Activated T-cell treated with anti-CD3 and anti-CD28 coated beads, Interleukin-2, amount 50 U/mL, for 24 hours (primary cell): ENCODE data around the gene FAM120B.

Experiments
- DNase-seq: peaks from one replicate; pipeline ENCODE4 v3.0.0-alpha.2; 2020
- H3K27ac Mint-ChIP-seq: 2 replicates; pipeline ENCODE4 v1.8.0; 2020; ENCODE audit warnings: mild to moderate bottlenecking, mixed read lengths
- H3K27me3 Mint-ChIP-seq: 2 replicates; pipeline ENCODE4 v1.8.0; 2020; ENCODE audit warnings: mixed read lengths
- H3K36me3 Mint-ChIP-seq: 2 replicates; pipeline ENCODE4 v1.8.0; 2020; ENCODE audit warnings: low read depth, mixed read lengths
- H3K4me1 Mint-ChIP-seq: 2 replicates; pipeline ENCODE4 v1.8.0; 2020; ENCODE audit warnings: low read depth, mixed read lengths
- H3K4me3 Mint-ChIP-seq: 2 replicates; pipeline ENCODE4 v1.8.0; 2020; ENCODE audit warnings: mild to moderate bottlenecking, moderate library complexity, mixed read lengths
- H3K9me3 Mint-ChIP-seq: 2 replicates; pipeline ENCODE4 v1.8.0; 2020; ENCODE audit warnings: mixed read lengths

The FAM120B gene

DNA sequence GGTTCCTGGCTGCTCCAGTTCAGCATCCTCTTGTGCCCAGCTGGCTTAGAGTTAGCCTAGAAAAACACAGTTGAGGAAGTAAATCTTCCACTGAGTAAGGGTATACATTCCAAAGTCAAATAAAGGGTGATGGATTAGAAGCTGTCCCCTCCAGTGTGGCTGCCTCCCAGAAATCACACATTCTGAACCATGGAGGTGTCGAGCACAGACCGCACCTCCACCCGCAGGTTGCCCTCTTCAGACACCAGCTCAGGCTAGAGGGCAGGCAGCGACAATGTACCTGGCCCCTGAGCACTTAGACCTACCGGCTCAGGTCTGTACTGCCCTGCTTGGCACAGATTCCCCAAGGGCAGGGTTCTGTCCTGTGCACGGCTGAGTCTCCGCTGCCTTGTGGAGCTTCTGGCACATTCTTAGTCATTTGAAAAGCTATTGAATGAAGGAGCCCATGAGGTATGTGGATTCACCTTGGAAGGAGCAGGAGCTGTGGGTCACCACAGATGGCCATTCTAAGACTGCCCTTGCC, 118.1 kb downstream of the FAM120B start:
- Mint-ChIP-seq H3K4me1 (no peaks in the 10 kb centered on the region), H3K36me3 (no peaks in the 10 kb centered on the region), H3K27me3 (peaks cover 38% of the 10 kb centered on the region)

GRCh38 chr6:170429450-170429849, 122.9 kb downstream of the FAM120B start:
- Mint-ChIP-seq H3K27me3 (peaks cover 31% of the 10 kb centered on the region), H3K9me3 (no peaks in the 10 kb centered on the region), H3K4me3 (no peak overlapping the region), H3K36me3 (no peaks in the 10 kb centered on the region), H3K4me1 (no peaks in the 10 kb centered on the region), H3K27ac (no peak overlapping the region)
- no peak for DNase-seq

More for the DNA sequence above, 118.1 kb downstream of the FAM120B start:
- no peak for DNase-seq
- Mint-ChIP-seq H3K27ac (no peak overlapping the region), H3K4me3 (no peak overlapping the region), H3K9me3 (no peaks in the 10 kb centered on the region)

DNA sequence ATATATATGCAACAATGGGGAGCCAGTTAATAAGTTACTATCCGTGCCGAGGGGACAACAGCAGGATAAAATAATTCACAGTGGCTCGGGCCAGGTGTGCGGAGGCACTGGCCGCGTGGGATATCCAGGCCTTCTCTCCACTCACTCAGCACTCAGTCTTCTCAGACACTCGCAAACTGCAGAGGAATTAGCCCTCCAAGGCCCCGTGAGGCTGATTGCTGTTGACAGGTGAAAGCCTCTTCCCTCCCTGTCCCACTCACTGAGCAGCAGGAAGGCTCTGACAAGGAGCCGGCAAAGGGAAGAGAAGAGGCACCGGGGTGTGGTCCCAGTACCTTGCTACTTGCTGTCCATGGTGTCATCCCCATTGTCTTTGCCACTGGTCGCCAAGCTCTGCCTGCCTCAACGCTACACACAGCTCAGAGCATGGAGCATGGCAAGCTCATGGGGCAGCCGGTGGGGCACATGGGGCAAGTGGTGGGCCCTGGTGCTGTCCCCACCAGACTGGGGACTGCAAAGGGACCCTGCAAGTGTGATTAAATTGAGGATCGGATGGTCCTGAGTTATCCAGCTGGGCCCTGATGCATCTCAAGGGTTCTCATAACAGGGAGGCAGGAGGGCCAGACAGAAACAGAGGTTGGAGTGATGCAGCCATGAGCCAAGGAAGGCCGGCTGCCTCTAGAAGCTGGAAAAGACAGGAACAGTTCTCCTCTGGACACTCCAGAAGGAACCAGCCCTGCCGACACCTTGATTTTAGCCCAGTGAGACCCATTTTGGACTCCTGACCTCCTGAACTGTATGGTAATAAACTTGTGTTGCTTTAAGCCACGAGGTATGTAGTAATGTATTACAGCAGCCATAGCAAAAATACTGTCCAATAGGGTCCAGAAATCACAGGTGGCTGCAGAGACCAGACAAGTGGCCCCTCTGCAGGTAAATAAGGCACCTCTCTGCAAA, 126.9 kb downstream of the FAM120B start:
- Mint-ChIP-seq H3K4me3 (no peak overlapping the region), H3K36me3 (no peaks in the 10 kb centered on the region), H3K27ac (no peak overlapping the region), H3K27me3 (peaks cover 26% of the 10 kb centered on the region), H3K4me1 (peaks cover 7% of the 10 kb centered on the region), H3K9me3 (no peaks in the 10 kb centered on the region)
- no peak for DNase-seq

DNA sequence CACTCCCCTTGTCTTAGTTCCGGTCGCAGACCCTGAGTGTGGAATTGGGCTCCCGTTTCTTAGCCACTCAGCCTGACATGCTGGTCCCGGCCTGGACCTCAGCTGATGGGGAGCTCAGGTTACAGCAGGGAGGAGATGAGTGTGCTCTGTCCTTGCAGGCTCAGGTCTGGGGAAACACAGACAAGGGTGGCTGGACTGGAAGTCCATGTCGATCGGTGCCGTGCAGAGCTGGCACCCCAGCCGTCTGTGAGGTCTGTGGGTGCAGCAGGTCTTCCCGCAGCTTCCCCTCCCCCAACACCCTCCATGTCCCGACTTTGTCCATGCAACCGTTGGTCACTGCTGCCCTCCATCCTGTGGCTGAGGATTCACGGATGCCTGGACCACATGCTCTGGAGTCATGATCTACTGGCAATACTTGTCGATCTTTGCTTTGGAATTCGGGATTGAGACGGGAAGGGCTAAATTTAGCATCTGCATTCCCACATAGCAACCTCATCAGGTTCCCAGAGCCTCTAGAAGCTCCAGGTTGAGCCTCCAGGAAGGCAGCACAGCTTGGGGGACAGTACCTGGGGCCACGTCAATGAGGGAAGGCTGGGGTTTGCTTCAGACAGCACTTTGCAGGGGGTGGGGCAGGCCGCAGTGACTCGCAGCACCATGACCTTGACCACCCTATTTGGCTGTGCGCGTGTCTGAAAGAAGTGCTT, 127.7 kb downstream of the FAM120B start:
- peaks cover 26% of the 10 kb centered on the region for H3K27me3 Mint-ChIP-seq
- no peaks in the 10 kb centered on the region for H3K9me3 Mint-ChIP-seq
- H3K4me3 Mint-ChIP-seq: no peak overlapping the region
- peaks cover 7% of the 10 kb centered on the region for H3K4me1 Mint-ChIP-seq
- no peak overlapping the region for H3K27ac Mint-ChIP-seq
- H3K36me3 Mint-ChIP-seq: no peaks in the 10 kb centered on the region
- no peak for DNase-seq

GRCh38 chr6:170434821-170435155, 128.2 kb downstream of the FAM120B start:
- H3K36me3 Mint-ChIP-seq: no peaks in the 10 kb centered on the region

GRCh38 chr6:170435766-170436165, 129.2 kb downstream of the FAM120B start:
- Mint-ChIP-seq H3K27me3 (peaks cover 24% of the 10 kb centered on the region), H3K36me3 (no peaks in the 10 kb centered on the region), H3K4me1 (peaks cover 7% of the 10 kb centered on the region), H3K27ac (no peak overlapping the region), H3K4me3 (no peak overlapping the region), H3K9me3 (no peaks in the 10 kb centered on the region)
- DNase-seq: no peak

More at GRCh38 chr6:170434821-170435155, 128.2 kb downstream of the FAM120B start:
- Mint-ChIP-seq H3K27me3 (peaks cover 24% of the 10 kb centered on the region), H3K9me3 (no peaks in the 10 kb centered on the region), H3K4me1 (peaks cover 7% of the 10 kb centered on the region), H3K4me3 (no peak overlapping the region), H3K27ac (no peak overlapping the region)
- DNase-seq: no peak

DNA sequence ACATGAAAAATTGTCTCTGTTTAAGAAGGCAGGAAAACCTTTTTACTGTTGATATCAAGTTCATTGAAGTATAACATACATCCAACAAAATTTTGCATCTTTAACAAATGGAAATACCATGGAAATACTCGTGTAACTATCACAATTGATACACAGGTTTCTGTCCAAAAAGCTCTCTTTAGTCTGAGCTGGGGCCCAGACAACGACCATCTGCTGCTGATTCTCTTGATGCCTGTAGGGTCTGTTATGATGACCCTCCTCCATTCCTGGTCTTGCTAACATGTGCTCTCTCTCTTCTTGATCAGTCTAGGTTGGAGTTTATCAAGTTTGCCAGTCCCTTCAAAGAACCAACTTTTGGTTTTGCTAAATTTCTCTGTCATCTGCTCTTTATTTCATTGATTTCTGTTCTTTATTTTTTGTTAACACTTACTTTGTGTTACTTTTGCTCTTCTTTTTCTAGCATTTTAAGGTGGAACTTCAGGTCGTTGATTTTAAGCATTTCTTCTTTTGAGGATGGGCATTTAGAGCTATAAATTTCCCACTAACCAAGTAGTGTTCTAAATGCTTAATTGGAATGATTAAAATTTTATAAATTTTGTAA, 129.8 kb downstream of the FAM120B start:
- no peaks in the 10 kb centered on the region for H3K36me3 Mint-ChIP-seq
- DNase-seq: no peak
- peaks cover 24% of the 10 kb centered on the region for H3K27me3 Mint-ChIP-seq
- H3K4me1 Mint-ChIP-seq: peaks cover 7% of the 10 kb centered on the region
- H3K27ac Mint-ChIP-seq: no peak overlapping the region
- no peak overlapping the region for H3K4me3 Mint-ChIP-seq
- no peaks in the 10 kb centered on the region for H3K9me3 Mint-ChIP-seq

GRCh38 chr6:170437719-170438401, 131.3 kb downstream of the FAM120B start:
- peaks cover 24% of the 10 kb centered on the region for H3K27me3 Mint-ChIP-seq
- H3K4me3 Mint-ChIP-seq: peak overlapping the region; percentile 52
- H3K36me3 Mint-ChIP-seq: no peaks in the 10 kb centered on the region
- H3K4me1 Mint-ChIP-seq: peaks cover 7% of the 10 kb centered on the region
- peak; percentile 24 for DNase-seq
- no peak overlapping the region for H3K27ac Mint-ChIP-seq
- no peaks in the 10 kb centered on the region for H3K9me3 Mint-ChIP-seq

GRCh38 chr6:170438402-170438753, 131.8 kb downstream of the FAM120B start:
- H3K4me1 Mint-ChIP-seq: peaks cover 7% of the 10 kb centered on the region
- no peaks in the 10 kb centered on the region for H3K9me3 Mint-ChIP-seq
- DNase-seq: peak; percentile 51
- H3K27ac Mint-ChIP-seq: no peak overlapping the region
- H3K36me3 Mint-ChIP-seq: no peaks in the 10 kb centered on the region
- peaks cover 24% of the 10 kb centered on the region for H3K27me3 Mint-ChIP-seq
- peak overlapping the region; percentile 52 for H3K4me3 Mint-ChIP-seq

DNA sequence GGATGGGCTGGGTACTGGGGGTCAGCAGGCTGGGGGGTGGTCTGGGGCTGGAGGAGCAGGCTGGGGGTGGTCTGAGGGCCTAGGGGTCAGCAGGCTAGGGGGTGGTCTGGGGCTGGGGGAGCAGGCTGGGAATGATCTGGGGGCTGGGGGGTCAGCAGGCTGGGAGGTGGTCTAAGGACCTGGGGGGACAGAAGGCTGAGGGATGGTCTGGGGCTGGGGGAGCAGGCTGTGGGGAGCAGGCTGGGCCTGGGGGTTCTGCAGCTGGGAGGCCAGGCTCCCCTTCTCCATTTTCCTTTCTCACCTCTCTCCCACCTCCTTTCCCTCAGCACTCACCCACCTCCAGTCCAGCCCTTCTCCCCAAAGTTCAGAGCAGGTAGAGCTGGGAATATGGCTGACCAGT, 132.3 kb downstream of the FAM120B start:
- H3K4me1 Mint-ChIP-seq: peaks cover 7% of the 10 kb centered on the region
- H3K4me3 Mint-ChIP-seq: no peak overlapping the region
- no peaks in the 10 kb centered on the region for H3K36me3 Mint-ChIP-seq
- H3K9me3 Mint-ChIP-seq: no peaks in the 10 kb centered on the region
- no peak overlapping the region for H3K27ac Mint-ChIP-seq
- no peak for DNase-seq
- peaks cover 24% of the 10 kb centered on the region for H3K27me3 Mint-ChIP-seq

DNA sequence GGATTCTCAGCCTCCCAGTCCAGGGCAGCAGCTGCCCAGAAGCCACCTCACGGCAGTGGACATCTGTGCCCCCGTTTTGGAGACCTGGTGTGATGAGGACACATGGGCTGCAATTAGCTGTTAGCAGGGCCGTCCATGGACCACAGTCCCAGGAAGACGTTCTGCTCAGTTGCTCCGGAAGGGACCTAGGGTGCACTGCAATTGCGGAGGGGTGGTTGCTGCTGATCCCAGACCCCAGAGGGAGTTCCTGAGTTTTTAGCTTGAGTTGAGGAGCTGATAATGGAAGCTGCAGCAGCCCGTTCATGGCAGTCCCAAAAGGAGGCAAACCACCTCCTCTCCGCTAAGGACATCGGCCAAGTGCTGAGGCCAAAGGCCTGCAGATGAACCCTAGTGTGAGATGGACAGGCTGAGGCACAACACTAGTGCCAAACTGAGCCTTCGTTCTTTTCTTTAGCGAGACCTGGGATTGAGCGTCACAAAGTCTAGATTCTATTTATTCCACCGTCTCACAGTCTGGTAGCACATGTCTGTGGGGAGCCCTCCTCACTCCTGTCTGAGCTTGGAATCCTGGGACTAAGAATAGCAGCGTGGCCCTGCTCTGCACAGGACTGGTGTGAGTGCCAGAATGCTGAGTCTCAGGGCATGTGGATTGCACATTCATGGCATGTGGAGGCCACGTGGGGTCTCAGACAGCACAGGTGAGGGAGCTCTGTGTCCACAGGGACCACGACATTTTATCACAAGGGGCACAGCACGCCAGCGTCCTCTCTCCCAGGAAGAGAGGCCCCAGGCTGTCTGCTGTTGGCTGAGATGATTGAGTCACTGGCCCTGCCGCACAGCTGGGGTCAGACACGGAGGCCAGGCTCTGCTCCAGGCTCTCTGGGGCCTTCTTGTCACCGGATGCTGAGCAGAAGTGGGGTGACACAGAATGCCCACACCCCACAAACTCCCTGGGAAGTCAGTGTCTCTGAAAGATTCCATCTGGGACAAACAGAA, 133.1 kb downstream of the FAM120B start:
- no peak overlapping the region for H3K4me3 Mint-ChIP-seq
- peaks cover 7% of the 10 kb centered on the region for H3K4me1 Mint-ChIP-seq
- H3K36me3 Mint-ChIP-seq: no peaks in the 10 kb centered on the region
- no peak overlapping the region for H3K27ac Mint-ChIP-seq
- peaks cover 22% of the 10 kb centered on the region for H3K27me3 Mint-ChIP-seq
- H3K9me3 Mint-ChIP-seq: no peaks in the 10 kb centered on the region
- no peak for DNase-seq

DNA sequence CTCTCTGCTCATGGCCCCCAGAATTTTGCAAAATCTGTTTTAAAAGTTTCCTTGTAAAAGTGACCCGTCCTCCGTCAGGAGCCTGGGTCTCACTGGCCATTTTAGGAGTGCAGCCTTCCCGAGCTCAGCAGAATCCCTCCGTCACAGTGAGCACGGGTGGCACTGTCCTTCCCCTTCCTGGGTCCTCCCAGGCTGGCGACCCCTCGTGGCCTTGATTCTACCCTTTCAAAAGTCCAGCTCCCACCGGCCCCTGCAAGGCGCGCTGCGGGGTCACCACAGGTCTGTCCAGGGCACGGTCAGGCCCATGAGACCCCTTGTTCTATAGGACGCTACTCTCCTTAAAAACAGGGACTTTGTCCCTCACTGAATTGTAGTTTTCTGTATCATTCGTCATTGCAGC, 133.9 kb downstream of the FAM120B start:
- no peaks in the 10 kb centered on the region for H3K9me3 Mint-ChIP-seq
- H3K27me3 Mint-ChIP-seq: peaks cover 22% of the 10 kb centered on the region
- H3K27ac Mint-ChIP-seq: no peak overlapping the region
- no peak overlapping the region for H3K4me3 Mint-ChIP-seq
- H3K4me1 Mint-ChIP-seq: peaks cover 7% of the 10 kb centered on the region
- H3K36me3 Mint-ChIP-seq: no peaks in the 10 kb centered on the region
- DNase-seq: no peak

- Mint-ChIP-seq H3K4me3 (no peak overlapping the region), H3K4me1 (peaks cover 7% of the 10 kb centered on the region), H3K9me3 (no peaks in the 10 kb centered on the region), H3K27me3 (peaks cover 19% of the 10 kb centered on the region), H3K36me3 (no peaks in the 10 kb centered on the region), H3K27ac (no peak overlapping the region)
- no peak for DNase-seq
Measured at GRCh38 chr6:170441316-170441715, 134.8 kb downstream of the FAM120B start.
